HL-60/S4 treated with phorbol 12-myristate 13-acetate at 8.2 ng/mL for 4 days and 3 days (cell line): ENCODE results near the gene CDH23.

Experiments used
- in situ Hi-C: fragments of 300-500 bp; cut with MboI; formaldehyde crosslinking; loops from 2 replicates; pipeline ENCODE4 v1.15.0; 2022; ENCODE audit warnings: low sequenced_read_pairs

CDH23 gene

DNA sequence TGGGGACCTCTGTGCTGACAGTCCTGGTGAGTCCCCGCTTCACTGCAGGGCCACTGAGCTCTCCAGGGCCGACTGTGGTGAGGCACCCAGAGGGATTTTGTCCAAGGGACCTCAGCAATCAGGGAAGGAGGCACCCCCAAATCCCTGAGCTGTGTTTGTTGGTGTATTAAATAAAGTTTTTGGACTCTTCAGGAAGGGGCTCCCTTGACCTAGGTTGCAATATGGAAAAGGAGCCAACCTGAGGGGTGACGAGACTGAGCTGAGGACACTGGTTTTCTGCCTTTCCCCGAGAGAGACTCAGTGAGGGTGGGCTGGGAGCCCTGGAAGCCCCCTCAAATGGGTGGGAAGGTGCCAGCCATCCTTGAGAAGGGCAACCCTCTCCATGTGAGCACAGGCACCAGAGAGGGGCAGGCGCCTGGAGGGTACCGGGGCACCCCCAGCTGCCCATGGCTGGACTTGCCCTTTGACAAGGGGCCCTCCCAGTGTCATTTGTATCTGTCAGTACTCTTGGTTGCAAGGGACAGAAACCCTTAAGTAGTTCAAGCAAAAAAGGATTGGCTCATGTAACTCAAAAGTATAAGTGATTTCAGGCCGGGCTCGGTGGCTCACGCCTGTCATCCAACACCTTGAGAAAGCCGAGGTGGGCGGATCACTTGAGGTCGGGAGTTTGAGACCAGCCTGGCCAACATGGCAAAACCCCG lies 250.0 kb downstream of the CDH23 start:
- in situ Hi-C loops, result no loop called here

DNA sequence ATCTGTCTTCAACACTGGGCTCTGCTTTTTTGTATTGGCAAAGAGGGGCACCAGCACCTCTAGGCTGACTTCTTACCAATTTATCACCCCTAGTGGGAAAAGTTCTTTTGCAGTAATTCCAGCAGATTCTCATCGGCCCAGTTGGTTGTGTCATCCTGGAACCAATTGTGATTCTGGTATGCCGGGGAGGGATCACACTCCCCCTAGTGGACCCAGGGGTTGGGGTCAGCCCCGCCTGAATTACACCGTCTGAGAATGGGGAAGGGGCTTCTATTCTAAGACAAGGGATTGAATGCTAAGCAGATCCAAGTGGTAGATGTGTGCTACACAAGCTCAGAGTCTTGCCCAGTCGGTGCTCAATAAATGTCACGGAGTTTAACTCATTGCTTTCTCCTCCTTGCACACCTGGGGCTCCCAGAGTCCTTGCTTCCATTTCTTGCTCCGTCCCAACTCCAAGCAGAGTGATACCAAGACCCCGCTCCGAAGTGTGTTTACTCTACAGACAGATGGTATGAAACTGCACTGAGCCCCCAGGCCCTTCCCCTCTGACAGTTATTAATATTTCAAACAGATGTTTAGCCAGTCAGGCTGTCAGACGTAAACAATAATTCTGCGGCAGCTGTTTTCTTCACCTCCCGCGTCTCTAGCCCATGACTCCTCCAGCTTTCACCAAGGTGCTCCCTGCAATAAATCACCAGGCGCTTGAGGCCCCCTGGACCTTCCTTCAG lies 251.0 kb downstream of the CDH23 start:
- in situ Hi-C loops, result no loop called here

DNA sequence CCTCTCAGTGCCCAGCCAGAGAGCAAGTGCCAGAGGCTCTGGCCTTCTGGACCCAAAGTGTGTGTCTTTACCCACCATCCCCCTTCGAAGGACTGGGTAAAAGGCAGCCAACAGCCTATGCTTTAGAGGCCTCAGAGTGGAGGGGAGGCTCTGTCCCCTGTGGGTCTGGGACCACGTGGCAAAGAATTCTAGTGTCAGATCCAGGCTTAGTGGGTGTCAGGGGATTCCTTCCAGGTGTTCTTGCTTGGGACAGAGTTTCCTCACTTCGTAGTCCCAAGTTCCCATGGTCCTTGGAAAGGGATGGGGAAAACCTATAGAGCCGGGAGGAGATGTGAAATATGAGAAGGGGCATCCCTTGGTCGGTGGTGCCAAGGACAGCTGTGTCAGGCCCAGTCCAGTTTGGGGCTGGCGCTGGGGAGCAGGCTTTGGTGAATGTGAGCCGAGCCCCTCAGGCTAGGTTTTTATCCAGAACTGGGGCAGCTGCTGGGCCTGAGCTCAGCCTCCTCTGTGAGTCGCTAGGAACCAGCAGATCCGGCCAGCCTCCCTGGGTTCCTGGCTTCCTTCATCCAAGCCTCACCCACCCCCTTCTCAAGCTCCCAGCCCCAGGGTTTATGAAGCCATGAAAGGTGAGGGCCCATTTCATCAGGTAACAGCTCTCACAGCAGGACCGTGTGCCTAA lies 251.7 kb downstream of the CDH23 start:
- in situ Hi-C loops, result no loop called here

DNA sequence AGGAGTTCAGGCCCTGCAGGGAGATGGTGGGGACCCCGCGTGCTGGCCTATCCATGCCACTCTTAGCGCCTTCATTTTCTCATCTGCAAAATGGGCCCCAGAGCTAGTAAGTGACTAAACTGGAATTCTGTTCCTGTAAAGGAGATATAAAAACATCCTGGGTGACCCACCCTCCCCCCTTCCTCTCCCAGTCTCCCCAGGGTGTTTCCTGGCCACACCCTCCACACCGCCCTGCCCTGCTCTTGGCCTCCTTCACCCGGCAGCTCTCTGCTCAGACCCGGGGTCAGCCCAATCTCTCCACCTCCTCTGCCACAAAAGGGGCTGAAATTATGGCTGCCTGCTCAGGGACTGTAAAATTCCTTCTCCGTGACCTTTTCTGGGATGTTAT lies 252.2 kb downstream of the CDH23 start:
- in situ Hi-C loops, result no loop called here

DNA sequence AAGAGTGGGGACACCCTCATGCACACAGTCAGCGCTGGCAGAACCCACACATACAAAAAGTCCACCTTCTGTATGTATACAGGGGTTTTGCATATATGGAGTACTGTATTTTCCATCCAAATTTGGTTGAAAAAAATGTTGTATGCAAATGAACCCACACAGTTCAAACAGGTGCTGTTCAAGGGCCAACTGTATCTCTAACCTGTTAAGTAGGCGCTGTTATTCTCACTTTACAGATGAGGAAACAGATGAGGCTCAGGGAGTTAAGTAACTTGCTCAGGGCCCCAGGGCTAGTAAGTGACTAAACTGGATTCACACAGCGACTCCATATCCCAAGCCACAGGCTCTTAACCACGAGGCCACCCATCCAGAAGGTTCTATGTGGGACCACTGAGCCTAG lies 252.9 kb downstream of the CDH23 start:
- in situ Hi-C loops, result no loop called here

DNA sequence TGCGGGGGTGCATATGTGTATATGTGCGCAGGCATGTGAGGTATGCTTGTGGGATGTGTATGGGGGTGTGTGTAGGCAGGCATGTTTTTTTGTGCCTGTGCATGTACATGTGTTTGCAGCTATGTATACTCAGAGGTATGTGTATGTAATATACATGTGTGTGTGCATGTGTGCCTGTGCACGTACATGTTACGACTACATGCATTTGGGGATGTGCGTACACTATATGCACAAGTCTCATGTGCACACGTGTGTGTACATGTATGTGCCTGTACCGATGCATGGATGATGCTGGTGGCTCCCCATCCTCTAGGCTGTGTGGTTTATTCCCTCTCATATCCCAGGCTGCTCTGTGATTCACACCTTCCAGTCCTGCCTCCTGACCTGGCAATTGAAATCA lies 253.7 kb downstream of the CDH23 start:
- in situ Hi-C loops, result no loop called here

DNA sequence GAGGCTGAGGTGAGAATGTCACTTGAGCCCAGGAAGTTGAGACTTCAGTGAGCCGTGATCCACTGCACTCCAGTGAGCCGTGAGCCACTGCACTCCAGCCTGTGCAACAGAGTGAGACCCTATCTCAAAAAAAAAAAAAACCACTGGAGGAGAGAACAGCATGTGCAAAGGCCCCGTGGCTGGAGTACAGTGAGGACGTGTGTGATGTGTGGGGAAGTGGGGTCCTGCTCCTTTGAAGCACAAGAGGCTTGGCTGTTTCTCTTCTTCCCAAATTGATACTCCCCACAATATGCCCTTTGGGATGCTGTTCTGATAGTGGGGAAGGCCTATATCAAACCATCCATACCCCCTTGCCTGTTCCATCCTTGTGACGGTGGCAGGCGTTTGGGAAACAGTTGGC lies 254.7 kb downstream of the CDH23 start:
- in situ Hi-C loops, result no loop called here

DNA sequence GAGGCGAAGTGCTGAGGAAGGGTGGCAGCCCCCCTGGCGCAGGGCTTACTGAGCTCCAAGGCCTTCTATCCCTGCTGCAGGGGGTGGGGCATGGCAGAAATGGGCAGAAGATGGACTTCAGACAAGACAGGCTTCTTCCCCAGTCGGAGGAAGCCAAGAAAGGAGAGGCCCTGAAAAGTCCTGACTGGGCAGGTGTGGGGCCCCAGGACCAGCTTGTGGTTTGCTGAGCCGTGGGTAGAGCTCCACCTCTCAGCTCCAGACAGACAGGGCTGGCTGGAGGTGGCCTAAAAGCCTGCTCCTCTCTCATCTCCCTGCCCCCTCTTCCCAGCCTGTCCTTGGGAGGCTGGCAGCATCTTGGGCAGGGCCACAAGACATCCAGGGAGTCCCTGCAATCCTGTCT lies 255.2 kb downstream of the CDH23 start:
- in situ Hi-C loops, result no loop called here

DNA sequence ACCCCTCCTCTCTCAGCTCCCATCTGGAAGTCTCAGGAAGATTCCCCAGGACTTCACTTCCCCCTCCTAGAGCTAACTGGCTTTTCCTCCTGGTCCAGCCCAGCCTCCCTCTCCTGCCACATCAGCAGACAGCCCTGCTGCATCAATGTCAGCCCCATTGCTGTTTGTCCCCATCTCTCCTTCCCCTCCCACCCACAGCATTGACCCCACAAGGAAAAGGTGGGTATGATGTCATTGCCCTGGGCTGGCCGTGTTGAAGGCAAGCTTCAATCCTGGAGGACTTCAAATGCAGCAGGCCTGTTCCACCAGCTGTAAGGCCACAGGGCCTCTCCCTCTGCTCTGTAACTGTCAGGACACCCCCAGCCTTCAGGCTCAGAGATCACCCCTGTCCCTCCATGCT lies 256.3 kb downstream of the CDH23 start:
- in situ Hi-C loops, result no loop called here

DNA sequence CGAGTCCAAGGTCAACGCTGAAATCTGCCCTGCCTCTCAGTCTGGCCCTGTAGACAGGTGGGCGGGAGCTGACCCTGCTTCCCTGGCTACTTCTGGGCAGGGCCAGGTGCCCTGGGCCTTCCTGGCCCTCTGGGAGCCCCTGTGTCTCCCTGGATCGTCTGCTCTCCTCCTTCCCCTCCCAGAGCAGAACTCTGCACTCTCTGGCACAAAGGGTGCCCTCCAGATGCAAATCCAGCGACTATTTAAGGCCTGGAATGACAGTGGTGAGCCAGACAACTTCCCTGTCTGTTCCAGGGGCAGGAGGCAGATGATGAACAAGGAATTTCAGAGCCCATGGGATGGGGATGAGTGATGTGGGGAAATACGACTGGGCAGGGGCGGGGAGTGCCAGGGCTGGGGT lies 259.5 kb downstream of the CDH23 start:
- in situ Hi-C loops, result no loop called here

DNA sequence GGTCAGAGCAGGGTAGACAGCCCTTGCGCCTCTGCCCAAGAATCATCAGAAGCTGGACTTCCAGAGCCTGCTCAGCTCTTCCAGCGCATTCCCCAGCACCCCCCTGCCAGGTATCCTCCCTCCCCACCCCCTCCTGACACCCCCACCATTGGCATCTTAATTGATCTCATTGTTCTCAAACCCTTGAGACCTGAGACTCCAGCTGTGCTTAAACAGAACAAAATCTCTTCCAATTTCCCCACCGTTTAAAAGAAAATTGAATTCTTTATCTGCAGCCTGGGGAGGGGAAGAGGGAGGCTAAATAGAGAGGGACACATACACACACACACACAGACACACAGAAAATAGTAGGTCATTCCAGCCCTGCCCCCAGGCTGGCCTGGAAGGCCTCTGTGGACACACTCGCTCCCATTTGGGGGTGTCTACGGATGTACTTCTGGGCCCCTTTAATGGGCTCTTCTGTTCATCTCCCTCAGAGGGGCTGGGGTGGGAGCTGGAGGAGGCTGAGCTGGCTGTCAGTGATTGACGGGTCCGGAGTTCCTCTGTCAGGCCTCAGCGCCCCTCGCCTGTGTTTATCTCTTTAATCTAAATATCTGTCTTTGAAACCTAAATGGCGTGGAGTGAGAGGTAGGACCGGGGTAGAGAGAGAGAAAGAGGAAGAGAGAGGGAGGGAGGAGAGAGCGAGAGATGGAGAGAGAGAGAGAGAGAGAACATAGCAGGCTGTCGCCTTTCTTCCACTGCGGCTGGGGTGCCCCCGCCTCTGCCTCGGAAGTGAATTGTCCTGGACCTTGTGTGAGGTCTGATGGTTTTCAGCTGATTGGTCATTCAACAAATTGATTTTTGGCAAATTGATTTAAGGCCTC lies 261.1 kb downstream of the CDH23 start:
- in situ Hi-C loops, result no loop called here

DNA sequence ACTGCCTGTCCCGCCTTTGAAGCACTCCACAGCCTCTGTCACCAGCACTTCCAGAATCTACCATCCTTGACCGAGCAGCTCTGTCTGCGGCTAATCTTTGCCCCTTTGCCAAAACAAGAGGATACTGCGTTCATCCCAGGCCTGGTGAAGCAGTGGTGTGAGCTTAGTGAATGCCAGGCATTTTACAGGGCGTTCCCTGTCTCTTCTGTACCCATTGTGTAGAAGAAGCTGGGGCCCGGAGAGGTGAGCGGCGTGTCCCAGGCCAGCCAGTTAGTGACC lies 261.7 kb downstream of the CDH23 start:
- in situ Hi-C loops, result no loop called here

DNA sequence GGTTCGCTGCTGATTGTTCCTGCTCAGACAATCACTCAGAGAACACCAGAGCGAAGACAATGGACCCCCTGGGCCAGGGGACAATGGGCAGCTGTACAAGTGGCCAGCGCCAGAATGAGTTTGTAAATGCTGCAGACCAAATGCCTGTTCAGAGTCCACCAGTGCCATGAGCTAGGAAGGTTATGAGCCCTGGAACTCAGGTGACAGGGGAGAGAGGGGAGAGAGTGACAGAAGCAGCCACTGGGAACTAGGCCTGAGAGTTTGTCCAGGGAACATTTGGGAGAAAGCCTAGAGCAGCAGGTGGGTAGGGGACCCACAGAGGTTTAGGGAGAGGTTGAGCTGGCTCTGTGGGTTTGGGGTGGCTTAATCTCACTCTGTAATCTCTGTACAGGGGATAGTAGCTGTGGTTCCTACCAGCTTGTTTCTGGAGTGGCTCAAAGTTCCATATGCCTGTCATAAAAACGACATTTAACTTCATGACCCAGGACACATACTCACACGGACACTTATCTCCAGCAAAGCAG lies 262.5 kb downstream of the CDH23 start:
- in situ Hi-C loops, result no loop called here

DNA sequence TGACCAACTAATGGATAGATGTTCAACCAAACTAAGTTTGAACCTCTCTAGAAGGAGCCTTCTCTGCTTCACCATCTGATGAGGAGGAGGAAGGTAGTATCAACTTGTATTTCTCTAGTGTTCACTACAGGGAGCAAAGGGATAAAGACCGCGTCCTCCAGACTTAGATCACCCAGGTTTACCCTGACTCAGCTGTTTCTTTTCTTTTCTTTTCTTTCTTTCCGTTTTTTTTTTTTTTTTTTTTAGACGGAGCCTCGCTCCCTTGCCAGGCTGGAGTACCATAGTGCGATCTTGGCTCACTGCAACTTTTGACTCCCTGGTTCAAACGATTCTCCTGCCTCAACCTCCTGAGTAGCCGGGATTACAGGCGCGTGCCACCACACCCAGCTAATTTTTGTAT lies 263.0 kb downstream of the CDH23 start:
- in situ Hi-C loops, result no loop called here

DNA sequence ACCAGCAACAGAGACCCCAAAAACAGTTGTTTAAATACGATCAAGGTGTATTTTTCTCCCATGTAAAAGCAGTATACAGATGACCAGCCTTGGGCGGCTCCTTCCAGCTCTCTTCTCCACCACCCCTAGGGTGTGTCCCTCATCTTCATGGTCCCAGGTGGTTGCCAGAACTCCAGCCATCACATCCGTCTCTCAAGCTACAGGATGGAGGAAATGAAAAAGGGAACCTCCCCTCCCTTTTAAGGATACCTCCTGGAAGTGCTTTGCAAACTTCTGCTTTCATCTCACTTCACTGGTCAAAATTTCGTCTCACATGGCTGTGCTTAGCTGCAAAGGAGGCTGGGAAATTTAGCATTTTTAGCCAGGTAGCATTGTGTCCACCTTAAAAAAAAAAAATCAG lies 263.6 kb downstream of the CDH23 start:
- in situ Hi-C loops, result no loop called here

DNA sequence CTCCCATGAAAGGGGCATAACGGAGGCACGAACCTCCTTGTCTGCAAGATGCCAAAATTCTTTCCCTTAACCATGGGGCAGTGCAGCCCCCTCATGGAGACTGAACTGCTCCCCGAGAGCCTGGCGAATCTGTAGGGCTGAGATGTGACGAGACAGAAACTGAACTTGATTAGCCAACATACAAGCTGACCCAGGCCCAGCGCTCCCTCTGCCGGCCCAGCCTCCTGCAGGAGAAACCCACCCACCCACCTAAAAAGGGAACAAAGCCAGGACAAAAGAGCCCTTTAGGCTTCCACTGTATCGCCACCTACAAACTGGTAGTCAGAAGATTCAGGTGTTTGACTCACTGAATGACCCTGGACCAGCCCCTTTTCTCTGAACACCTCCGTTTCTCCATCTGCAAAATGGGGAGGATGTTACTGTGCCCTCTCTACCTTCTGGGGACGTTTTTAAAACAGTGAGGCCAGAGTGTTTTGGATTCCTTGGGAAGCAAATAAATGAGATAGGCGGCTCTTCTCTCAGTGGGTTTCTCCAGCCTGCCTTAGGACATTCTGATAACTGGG lies 264.4 kb downstream of the CDH23 start:
- in situ Hi-C loops, result no loop called here

DNA sequence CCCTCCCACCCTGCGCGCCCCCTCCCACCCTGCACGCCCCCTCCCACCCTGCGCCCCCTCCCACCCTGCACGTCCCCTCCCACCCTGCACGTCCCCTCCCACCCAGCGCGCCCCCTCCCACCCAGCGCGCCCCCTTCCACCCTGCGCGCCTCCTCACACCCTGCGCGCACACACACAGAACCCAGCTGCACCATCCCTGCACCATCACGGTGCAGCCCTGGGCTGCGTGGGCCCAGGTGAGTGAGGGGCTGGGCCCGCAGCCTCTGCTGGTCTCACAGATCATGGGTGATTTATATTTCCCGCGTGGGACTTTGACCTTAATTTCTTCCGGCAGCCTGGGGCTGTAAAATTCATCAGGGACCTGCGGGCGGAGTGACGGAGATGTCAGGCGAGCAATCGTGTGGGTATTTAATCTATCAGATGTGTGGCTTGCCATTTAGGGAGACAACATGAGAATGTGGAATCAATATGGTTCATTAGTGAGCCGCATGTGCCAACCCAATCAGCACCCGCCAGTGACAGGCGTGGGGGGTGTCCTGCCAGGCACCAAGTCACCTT lies 265.1 kb downstream of the CDH23 start:
- in situ Hi-C loops, result no loop called here

DNA sequence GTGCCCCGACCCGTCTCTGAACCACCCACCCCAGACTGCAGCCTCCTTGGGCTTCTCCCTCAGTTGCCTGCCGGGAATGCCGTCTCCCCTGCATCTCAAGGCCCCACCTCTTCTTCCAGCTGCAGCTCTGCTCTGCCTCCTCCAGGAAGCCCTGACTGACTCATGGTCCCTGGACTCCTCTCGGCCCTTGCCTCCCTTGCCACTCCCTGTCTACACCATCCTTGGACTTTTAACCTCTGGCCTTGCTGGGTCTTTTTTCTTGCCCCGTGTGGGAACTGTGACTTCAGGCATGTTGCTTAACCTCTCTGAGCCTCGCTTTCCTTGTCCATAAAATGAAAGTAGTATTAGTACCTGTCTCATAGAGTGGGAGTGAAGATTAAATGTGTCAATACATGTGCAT lies 266.6 kb downstream of the CDH23 start:
- in situ Hi-C loops, result no loop called here

DNA sequence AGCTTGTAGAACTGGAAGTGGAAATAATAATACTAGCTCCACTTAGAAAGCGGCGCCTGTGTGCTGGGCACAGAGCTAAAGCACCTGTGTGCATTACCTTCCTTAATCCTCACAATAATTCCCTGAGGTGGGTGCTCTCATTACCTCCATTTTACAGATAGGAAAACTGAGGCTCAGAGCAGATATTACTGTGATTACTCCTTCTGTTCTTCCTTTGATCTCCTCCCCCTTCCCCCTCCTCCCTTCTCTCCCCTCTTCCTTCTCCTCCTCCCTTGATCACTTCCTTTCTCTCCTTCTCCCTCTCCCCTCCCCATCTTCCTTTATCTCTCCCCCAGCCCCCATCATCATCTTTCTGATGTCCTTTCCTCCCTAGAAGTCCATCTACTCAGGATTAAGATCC lies 267.9 kb downstream of the CDH23 start:
- in situ Hi-C loops, result no loop called here

DNA sequence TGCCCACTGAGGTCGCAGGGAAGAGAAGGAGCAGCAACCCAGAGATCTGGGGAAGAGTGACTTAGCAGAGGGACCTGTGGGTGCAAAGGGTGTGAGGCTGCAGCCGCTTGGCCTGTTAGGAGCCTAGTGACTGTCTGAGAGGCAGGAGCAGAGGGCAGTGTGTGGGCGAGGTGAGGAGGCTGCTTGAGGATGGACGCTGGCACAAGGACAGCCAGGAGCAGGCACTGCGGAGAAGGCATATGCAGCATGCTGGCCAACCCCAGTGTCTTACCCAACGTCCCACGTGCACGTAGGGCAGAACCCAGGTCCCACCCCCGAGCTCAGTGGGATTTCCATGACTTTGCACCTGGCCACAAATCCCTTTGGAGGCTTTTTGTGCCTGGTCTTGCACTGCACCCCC lies 268.7 kb downstream of the CDH23 start:
- in situ Hi-C loops, result no loop called here
